GM18520 (cell line): Measurements from ENCODE around the gene MRPL27.

ENCODE experiments used
- ATAC-seq: cut with Tn5 transposase; IDR thresholded peaks from one replicate; pipeline ENCODE4 v1.9.1; 2021; ENCODE audit not compliant: unreplicated experiment

Gene MRPL27

GRCh38 chr17:50319306-50320004 is 53.5 kb downstream of the MRPL27 start:
- no peak for ATAC-seq

GRCh38 chr17:50318501-50319285 is 54.3 kb downstream of the MRPL27 start:
- no peak for ATAC-seq
